ENCODE data around the gene PALLD.

The PALLD gene

DNA sequence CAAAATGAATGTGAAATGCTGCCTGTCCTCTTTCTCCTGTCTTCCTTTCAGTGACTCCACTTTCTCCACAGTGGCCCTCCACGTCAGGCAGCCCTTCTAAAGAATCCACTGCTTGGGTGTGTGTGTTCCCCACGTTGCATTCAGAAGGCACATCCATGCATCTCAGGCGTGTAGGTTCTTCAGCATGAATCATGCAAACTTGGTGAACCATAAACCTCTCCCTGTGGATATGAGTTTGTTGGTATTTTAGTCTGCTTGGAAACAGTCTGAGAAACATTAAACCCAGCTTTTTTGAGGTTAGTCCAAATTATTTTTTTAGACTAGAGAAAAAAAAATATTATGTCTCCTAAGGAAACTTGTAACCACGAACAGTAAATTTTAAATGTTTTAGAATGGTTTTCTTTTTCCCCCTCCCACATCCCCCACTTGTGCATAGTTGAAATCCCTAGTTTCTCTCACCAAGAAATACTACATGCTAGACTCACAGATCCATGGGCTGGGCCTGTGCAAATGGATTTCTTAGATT is 261.6 kb downstream of the PALLD start:
- FAIRE-seq = no peak

GRCh38 chr4:168759321-168759720 is 262.5 kb downstream of the PALLD start:
- FAIRE-seq (no peak), DNase-seq (ENCODE audit: insufficient read length, low spot score) (no peak)
- no peak for TF ChIP-seq CTCF (IDR thresholded peaks at IDR 0.05; ENCODE audit: insufficient read depth, missing control alignments)

More for the DNA sequence above, 261.6 kb downstream of the PALLD start:
- no peak for DNase-seq (ENCODE audit: insufficient read length, low spot score)
- no peak for TF ChIP-seq CTCF (IDR thresholded peaks at IDR 0.05; ENCODE audit: insufficient read depth, missing control alignments)

DNA sequence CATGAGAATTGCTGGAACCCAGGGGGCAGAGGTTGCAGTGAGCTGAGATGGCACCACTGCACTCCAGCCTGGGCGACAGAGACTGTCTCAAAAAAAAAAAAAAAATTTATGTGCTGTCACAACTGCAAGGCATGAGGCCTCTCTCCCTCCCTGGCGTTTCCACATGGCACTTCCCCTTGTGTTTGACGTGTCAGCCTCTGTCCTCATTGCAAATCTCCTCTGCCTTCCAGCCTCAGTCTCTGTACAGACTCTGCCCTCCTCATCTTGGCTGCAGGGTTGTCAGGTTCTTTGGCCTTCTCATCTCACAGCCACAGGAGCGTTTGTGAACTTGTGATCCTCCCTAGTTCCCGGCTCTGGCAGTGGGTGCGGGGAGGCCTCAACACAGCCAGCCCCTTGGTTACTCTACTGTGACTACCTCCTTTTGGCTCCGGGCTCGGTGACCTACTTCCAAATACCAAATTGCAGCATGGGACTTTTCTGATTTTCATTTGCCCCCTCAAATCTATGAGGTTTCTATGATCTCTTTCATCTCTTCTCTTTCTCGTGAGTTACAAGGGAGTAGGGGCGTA is 263.2 kb downstream of the PALLD start:
- no peak for DNase-seq (ENCODE audit: insufficient read length, low spot score)
- TF ChIP-seq CTCF (IDR thresholded peaks at IDR 0.05; ENCODE audit: insufficient read depth, missing control alignments) = no peak
- FAIRE-seq = no peak

- TF ChIP-seq CTCF (IDR thresholded peaks at IDR 0.05; ENCODE audit: insufficient read depth, missing control alignments) = no peak
- DNase-seq (ENCODE audit: insufficient read length, low spot score) (no peak), FAIRE-seq (no peak)
These were observed 264.2 kb downstream of the PALLD start for GRCh38 chr4:168761066-168761465.

- FAIRE-seq (no peak), DNase-seq (ENCODE audit: insufficient read length, low spot score) (no peak)
- TF ChIP-seq CTCF (IDR thresholded peaks at IDR 0.05; ENCODE audit: insufficient read depth, missing control alignments) = no peak
These were observed 268.5 kb downstream of the PALLD start for GRCh38 chr4:168765322-168765721.

- no peak for DNase-seq (ENCODE audit: insufficient read length, low spot score)
- no peak for TF ChIP-seq CTCF (IDR thresholded peaks at IDR 0.05; ENCODE audit: insufficient read depth, missing control alignments)
- FAIRE-seq = no peak
These were observed 268.9 kb downstream of the PALLD start for GRCh38 chr4:168765726-168766125.

DNA sequence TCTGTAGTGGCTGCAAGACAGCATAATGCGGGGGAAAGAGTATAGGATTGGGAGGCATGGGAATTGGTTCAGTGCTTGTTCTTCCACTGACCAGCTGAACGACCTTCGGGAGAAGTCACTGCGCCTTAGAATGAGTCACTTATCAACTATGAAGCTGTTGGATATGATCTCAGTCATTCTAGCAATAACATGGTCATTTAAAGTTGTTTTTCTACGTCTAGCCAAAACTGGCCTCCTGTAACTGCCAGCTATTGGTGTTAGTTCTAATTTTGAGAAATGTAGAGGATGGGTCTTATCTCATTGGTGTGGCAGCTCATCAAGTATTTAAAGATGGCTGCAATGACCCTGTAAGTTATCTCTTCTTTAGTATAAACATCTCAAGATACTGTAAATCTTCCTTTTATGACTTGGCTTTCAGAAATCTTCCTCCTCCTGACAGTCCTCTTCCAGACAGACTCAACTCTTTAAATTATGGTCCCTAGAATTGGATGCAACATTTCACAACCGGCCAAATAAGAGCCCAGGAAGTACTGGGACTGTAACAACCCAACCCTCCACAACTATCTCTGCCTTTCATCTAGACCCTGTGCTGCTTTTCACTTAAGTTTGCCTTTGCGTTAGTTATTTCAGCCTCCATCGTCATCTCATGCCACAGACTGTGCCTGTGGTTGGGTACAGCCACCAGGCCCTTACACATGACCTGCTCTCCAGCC is 269.9 kb downstream of the PALLD start:
- no peak for TF ChIP-seq CTCF (IDR thresholded peaks at IDR 0.05; ENCODE audit: insufficient read depth, missing control alignments)
- FAIRE-seq (no peak), DNase-seq (ENCODE audit: insufficient read length, low spot score) (no peak)

Measured in D721Med (cell line).